Activated T-helper 1 cell treated with anti-CD3 and anti-CD28 coated beads, Interleukin-12 subunit alpha, Interleukin-12 subunit beta, Interleukin-2, Interleukin-4 antibody, amounts not matched to agents 30 ng/mL and 10 ng/mL and 1 ng/mL, durations not matched to agents 14 hours and 24 hours and 36 hours (primary cell): ENCODE data around the gene CHST12. TPM values are rescaled to one million over a fixed set of nuclear protein-coding genes. Genes with fewer than 3 reads are reported as not detected.
A peak's percentile ranks its signal among the peaks of the same experiment; 100 is the strongest.

ENCODE experiments used
- DNase-seq: peaks from one replicate; pipeline ENCODE4 v3.0.0; 2021; ENCODE audit warnings: low spot score
- H3K27ac Mint-ChIP-seq: one replicate; pipeline ENCODE4 v1.8.0; 2021; ENCODE audit warnings: mild to moderate bottlenecking, mixed read lengths
- H3K27me3 Mint-ChIP-seq: one replicate; pipeline ENCODE4 v1.8.0; 2022; ENCODE audit warnings: mild to moderate bottlenecking, moderate library complexity, mixed read lengths; ENCODE audit not compliant: insufficient read depth
- H3K36me3 Mint-ChIP-seq: one replicate; pipeline ENCODE4 v1.8.0; 2021; ENCODE audit warnings: low read depth, mixed read lengths
- H3K4me1 Mint-ChIP-seq: one replicate; pipeline ENCODE4 v1.8.0; 2021; ENCODE audit warnings: low read depth, mixed read lengths
- H3K4me3 Mint-ChIP-seq: one replicate; pipeline ENCODE4 v1.8.0; 2021; ENCODE audit warnings: mild to moderate bottlenecking, moderate library complexity, mixed read lengths
- H3K9me3 Mint-ChIP-seq: one replicate; pipeline ENCODE4 v1.8.0; 2021; ENCODE audit warnings: mixed read lengths
- intact Hi-C: fragments of 100-400 bp; cut with micrococcal nuclease; formaldehyde crosslinking; loops from one replicate; pipeline ENCODE4 v1.15.1; 2024
- total RNA-seq: library from RNA; stranded (reverse); gene quantifications from 2 replicates; pipeline ENCODE4 v1.2.3, GENCODE V29; 2022

The CHST12 gene
- 9.9 and 10.6 TPM in 2 replicates for total RNA-seq

- H3K27ac Mint-ChIP-seq = peak within 1 kb of the TSS; percentile 78
- no peaks in the 10 kb centered on the region for H3K9me3 Mint-ChIP-seq
- peak; percentile 94 for DNase-seq
- peak within 1 kb of the TSS; percentile 90 for H3K4me3 Mint-ChIP-seq
- H3K36me3 Mint-ChIP-seq = peaks cover 7% of the 10 kb centered on the region
- intact Hi-C loops = loop anchor here (1.0 to 5.0 kb wide), 6 partner anchors 89 to 833 kb away; partner anchors contain the start of genes BRAT1, PSMG3, SNX8 and TTYH3
- no peaks in the 10 kb centered on the region for H3K27me3 Mint-ChIP-seq
- peaks cover 51% of the 10 kb centered on the region for H3K4me1 Mint-ChIP-seq
Observed at GRCh38 chr7:2403014-2403717, at the start of gene CHST12. CHST12 (plus strand) TSS chr7:2403611; CDS start chr7:2432640, 29,029 bp downstream.

- H3K36me3 Mint-ChIP-seq = peaks cover 12% of the 10 kb centered on the region
- intact Hi-C loops = loop anchor here (1.0 to 10.0 kb wide), 8 partner anchors 40 to 895 kb away; partner anchors contain the start of genes BRAT1, MAD1L1, MICALL2 and PSMG3
- H3K27ac Mint-ChIP-seq = peak overlapping the region; percentile 100
- peak; percentile 86 for DNase-seq
- no peaks in the 10 kb centered on the region for H3K27me3 Mint-ChIP-seq
- peak overlapping the region; percentile 92 for H3K4me3 Mint-ChIP-seq
- H3K4me1 Mint-ChIP-seq = peaks cover 21% of the 10 kb centered on the region
- no peaks in the 10 kb centered on the region for H3K9me3 Mint-ChIP-seq
Observed at GRCh38 chr7:2353936-2354185, 49.5 kb upstream of the CHST12 start.

DNA sequence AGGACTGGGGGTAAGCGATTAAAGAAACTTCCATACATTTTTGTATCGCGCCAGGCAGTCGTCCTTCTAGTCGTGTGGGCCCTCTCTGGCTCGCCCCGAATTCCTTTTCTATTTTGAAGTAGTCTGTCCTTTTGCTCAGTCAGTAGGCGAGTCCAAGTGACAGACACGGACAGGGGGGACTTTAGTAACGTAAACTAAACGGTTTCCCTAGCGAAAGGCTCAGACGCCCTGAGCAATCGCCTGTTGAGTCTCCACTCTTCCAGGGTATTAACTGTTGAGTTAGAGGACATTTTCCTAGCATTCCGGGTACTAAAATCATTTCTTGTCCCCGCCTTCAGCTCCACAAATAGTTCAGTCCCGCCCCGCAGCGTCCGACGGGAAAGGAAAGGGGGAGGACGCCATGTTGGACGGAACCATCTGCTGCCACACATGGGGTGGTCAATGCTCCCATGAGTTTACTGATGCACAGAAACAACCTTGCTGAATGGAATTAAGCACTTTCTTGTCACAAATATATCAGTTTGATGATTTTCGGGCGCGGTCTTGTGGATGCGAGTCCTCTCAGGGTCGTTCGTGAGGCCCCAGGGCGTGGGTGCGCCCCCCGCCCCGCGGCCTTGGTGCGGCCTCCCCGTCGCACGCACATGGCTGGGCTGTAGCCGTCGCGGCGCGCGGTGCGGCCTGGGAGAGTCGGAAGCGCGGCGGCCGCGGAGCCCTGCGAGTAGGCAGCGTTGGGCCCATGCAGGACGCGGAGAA is 49.0 kb upstream of the CHST12 start, which contains the start of gene EIF3B:
Gene EIF3B (plus strand): TSS at position 642 of the 753 bp plus-strand sequence. CDS start 95 bp downstream, at position 737.
- peak within 1 kb of the TSS; percentile 92 for H3K4me3 Mint-ChIP-seq
- peak; percentile 85 for DNase-seq
- peaks cover 17% of the 10 kb centered on the region for H3K36me3 Mint-ChIP-seq
- intact Hi-C loops = loop anchor here (1.0 to 10.0 kb wide), 8 partner anchors 40 to 895 kb away; partner anchors contain the start of genes BRAT1, MAD1L1, MICALL2 and PSMG3
- peak within 1 kb of the TSS; percentile 100 for H3K27ac Mint-ChIP-seq
- peaks cover 21% of the 10 kb centered on the region for H3K4me1 Mint-ChIP-seq
- no peaks in the 10 kb centered on the region for H3K9me3 Mint-ChIP-seq
- no peaks in the 10 kb centered on the region for H3K27me3 Mint-ChIP-seq

DNA sequence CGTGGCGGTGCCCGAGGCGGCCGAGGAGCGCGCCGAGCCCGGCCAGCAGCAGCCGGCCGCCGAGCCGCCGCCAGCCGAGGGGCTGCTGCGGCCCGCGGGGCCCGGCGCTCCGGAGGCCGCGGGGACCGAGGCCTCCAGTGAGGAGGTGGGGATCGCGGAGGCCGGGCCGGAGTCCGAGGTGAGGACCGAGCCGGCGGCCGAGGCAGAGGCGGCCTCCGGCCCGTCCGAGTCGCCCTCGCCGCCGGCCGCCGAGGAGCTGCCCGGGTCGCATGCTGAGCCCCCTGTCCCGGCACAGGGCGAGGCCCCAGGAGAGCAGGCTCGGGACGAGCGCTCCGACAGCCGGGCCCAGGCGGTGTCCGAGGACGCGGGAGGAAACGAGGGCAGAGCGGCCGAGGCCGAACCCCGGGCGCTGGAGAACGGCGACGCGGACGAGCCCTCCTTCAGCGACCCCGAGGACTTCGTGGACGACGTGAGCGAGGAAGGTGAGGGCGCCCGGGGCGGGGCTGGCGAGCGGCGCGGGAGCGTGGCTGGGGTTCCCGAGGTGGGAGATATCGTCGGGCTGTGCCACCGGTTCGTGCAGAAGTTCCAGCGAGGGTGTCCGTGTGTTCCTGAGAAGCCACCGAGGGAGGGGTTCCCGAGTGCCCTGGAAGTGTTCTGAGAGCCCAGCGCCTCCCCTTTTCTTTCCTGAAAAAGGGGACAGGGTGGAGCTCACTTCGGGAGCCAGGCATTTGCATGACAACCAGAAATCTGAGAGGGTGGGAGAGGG is 48.3 kb upstream of the CHST12 start:
- H3K4me1 Mint-ChIP-seq = peaks cover 27% of the 10 kb centered on the region
- H3K36me3 Mint-ChIP-seq = peaks cover 23% of the 10 kb centered on the region
- H3K4me3 Mint-ChIP-seq = peak overlapping the region; percentile 92
- H3K27me3 Mint-ChIP-seq = no peaks in the 10 kb centered on the region
- intact Hi-C loops = loop anchor here (1.0 to 10.0 kb wide), 8 partner anchors 41 to 896 kb away; partner anchors contain the start of genes BRAT1, MAD1L1, MICALL2 and PSMG3
- H3K9me3 Mint-ChIP-seq = no peaks in the 10 kb centered on the region
- DNase-seq = no peak
- peak overlapping the region; percentile 80 for H3K27ac Mint-ChIP-seq

DNA sequence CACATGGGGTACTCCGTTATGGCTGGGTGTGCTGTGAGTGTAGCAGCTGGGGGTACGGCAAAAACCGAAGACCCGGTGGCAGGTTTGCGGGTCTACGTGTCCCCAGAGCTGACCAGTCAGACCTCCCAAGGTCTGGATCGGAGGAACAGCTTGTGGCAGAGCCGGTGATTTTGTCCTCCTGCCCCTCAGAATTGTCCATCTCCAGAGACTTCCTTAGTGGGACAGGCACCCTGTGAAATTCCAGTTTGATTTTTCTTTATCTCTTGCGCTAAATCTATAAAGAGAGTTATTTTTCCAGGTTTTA is 47.8 kb upstream of the CHST12 start:
- Mint-ChIP-seq H3K4me1 (peaks cover 33% of the 10 kb centered on the region), H3K27me3 (no peaks in the 10 kb centered on the region), H3K27ac (peak overlapping the region; percentile 80), H3K36me3 (peaks cover 28% of the 10 kb centered on the region), H3K9me3 (no peaks in the 10 kb centered on the region), H3K4me3 (peak overlapping the region; percentile 89)
- intact Hi-C loops = loop anchor here (10.0 kb wide), 1 partner anchor 411 kb away; no protein-coding TSS in a partner anchor
- DNase-seq = no peak

GRCh38 chr7:2357165-2357564 is 46.2 kb upstream of the CHST12 start:
- H3K9me3 Mint-ChIP-seq = no peaks in the 10 kb centered on the region
- H3K4me3 Mint-ChIP-seq = peak overlapping the region; percentile 89
- no peaks in the 10 kb centered on the region for H3K27me3 Mint-ChIP-seq
- peaks cover 35% of the 10 kb centered on the region for H3K4me1 Mint-ChIP-seq
- peak overlapping the region; percentile 50 for H3K27ac Mint-ChIP-seq
- H3K36me3 Mint-ChIP-seq = peaks cover 30% of the 10 kb centered on the region
- no peak for DNase-seq
- intact Hi-C loops = loop anchor here (10.0 kb wide), 1 partner anchor 412 kb away; no protein-coding TSS in a partner anchor

DNA sequence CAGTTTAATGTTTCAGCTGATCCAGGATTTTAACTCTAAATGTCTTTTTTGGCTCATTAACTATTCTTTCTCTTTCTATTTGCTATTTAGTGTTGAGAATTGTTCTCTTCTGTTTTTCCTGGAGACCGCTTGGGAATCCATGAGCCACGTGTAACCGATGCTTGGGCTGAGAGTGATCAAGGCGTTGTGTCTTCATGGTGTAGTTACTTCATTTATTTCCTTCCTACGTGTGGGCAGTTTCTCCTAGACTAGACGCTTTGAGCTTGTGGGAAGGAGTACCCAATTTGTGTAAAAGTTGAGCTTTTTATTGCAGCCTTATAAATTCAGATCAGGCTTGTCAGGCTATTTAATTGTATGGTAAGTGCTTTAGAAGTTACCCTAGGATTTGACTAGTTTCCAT is 45.8 kb upstream of the CHST12 start:
- peaks cover 35% of the 10 kb centered on the region for H3K4me1 Mint-ChIP-seq
- H3K27me3 Mint-ChIP-seq = no peaks in the 10 kb centered on the region
- no peaks in the 10 kb centered on the region for H3K9me3 Mint-ChIP-seq
- peak overlapping the region; percentile 89 for H3K4me3 Mint-ChIP-seq
- DNase-seq = no peak
- H3K36me3 Mint-ChIP-seq = peaks cover 33% of the 10 kb centered on the region
- intact Hi-C loops = loop anchor here (10.0 kb wide), 1 partner anchor 413 kb away; no protein-coding TSS in a partner anchor
- peak overlapping the region; percentile 50 for H3K27ac Mint-ChIP-seq

DNA sequence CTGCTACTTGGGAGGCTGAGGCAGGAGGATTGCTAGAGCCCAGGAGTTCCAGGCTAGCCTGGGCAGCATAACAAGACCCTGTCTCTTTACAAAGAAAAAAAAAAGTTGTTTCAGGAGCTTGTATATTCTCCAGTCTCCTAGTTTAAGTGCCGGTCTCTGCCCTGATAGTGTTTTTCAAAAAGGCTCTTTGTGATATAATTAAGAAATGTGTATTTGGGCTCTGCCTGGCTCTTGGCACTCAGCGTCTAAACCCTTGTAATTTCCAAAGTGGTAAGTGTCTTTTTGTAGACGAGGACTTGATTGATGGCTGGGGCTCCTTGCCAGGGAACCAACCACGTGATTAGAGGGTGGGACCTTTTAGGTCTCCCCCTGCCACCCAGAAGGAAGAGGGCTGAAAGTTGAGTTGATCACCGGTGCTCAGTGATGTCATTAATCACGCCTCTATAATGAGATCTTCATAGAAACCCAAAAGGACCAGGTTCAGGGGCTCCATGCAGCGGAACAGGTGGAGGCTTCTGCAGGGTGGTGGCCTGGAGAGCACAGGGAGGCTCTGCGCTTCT is 44.4 kb upstream of the CHST12 start:
- Mint-ChIP-seq H3K4me3 (no peak overlapping the region), H3K27ac (no peak overlapping the region), H3K27me3 (no peaks in the 10 kb centered on the region), H3K4me1 (peaks cover 29% of the 10 kb centered on the region), H3K9me3 (no peaks in the 10 kb centered on the region), H3K36me3 (peaks cover 42% of the 10 kb centered on the region)
- intact Hi-C loops = loop anchor here (10.0 kb wide), 1 partner anchor 414 kb away; no protein-coding TSS in a partner anchor
- no peak for DNase-seq

- no peak for DNase-seq
- Mint-ChIP-seq H3K27ac (no peak overlapping the region), H3K27me3 (no peaks in the 10 kb centered on the region), H3K4me3 (no peak overlapping the region), H3K4me1 (peaks cover 25% of the 10 kb centered on the region), H3K36me3 (peaks cover 48% of the 10 kb centered on the region), H3K9me3 (no peaks in the 10 kb centered on the region)
- intact Hi-C loops = loop anchor here (10.0 kb wide), 1 partner anchor 415 kb away; no protein-coding TSS in a partner anchor
Observed at GRCh38 chr7:2359610-2360009, 43.8 kb upstream of the CHST12 start.

DNA sequence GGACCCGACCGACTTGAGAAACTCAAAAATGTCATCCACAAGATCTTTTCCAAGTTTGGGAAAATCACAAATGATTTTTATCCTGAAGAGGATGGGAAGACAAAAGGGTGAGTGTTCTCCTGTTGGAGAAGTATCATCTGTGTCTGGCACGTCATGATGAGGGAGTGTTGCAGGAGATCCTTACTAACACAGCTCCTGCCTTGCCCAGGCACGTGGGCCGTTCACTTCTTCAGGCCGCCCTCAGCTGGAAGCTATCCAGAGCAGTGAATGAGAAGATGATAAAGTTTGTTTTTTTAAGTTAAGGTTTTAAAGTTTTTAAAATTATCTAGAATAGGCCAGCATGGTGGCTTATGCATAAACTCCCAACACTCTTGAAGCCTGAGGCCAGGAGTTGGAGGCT is 42.6 kb upstream of the CHST12 start:
- Mint-ChIP-seq H3K4me3 (no peak overlapping the region), H3K27ac (no peak overlapping the region), H3K36me3 (peaks cover 57% of the 10 kb centered on the region), H3K4me1 (peaks cover 29% of the 10 kb centered on the region), H3K27me3 (no peaks in the 10 kb centered on the region), H3K9me3 (no peaks in the 10 kb centered on the region)
- no peak for DNase-seq
- intact Hi-C loops = no loop called here

GRCh38 chr7:2362385-2363088 is 40.9 kb upstream of the CHST12 start:
- H3K9me3 Mint-ChIP-seq = no peaks in the 10 kb centered on the region
- peaks cover 20% of the 10 kb centered on the region for H3K4me1 Mint-ChIP-seq
- intact Hi-C loops = no loop called here
- peaks cover 59% of the 10 kb centered on the region for H3K36me3 Mint-ChIP-seq
- no peaks in the 10 kb centered on the region for H3K27me3 Mint-ChIP-seq
- no peak overlapping the region for H3K27ac Mint-ChIP-seq
- DNase-seq = no peak
- H3K4me3 Mint-ChIP-seq = no peak overlapping the region

DNA sequence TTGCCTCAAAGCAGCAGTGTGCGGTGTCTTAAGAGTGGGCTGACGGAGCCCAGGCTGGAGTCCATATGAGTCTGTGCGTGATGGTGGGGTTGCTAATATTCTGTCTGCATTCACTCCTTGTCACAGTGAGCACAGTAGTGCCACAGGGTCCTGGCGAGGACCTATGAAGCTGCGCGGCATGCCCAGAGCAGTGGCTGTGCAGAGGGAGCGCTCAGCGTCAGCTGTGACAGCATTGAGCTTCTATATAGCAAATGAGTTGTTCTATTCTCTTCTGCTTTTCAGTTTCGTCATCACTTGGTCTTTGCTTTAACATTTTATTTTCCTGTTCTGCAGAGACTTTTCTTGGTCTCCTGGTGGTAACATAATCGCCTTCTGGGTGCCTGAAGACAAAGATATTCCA is 34.3 kb upstream of the CHST12 start:
- Mint-ChIP-seq H3K36me3 (peaks cover 51% of the 10 kb centered on the region), H3K27me3 (no peaks in the 10 kb centered on the region), H3K4me1 (peaks cover 4% of the 10 kb centered on the region), H3K27ac (no peak overlapping the region), H3K9me3 (no peaks in the 10 kb centered on the region), H3K4me3 (no peak overlapping the region)
- DNase-seq = no peak
- intact Hi-C loops = no loop called here
